ENCODE results near the gene PMIS2.
"Not testable (repeated sequence)": the region's sequence is repeated elsewhere in the genome, so short reads cannot be mapped to it uniquely, and the experiment has no call there.

DNA sequence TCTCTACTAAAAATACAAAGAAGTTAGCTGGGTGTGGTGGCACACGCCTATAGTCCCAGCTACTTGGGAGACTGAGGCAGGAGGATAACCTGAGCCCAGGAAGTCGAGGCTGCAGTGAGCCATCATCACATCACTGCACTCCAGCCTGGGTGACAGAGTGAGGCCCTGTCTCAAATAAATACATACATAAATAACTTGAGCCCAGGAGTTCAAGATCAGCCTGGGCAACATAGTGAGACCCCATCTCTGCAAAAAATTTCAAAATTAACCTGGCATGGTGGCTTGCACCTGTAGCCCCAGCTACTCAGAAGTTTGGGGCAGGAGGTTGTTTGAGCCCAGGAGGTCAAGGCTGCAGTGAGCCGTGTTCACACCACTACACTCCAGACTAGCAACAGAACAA is 9.1 kb downstream of the PMIS2 start:
- not testable (repeated sequence) for TF ChIP-seq CTCF, POLR2A (IDR thresholded peaks at IDR 0.05)
